SK-N-SH treated with all-trans-retinoic acid at 6 μM for 48 hours (cell line): Measurements from ENCODE around the gene EBF3.

Experiments used
- ATAC-seq: fragments of 200-7000 bp; cut with Tn5 transposase; 3 replicates; pipeline ENCODE4 v1.9.1; 2020; ENCODE audit warnings: mild to moderate bottlenecking, moderate library complexity
- ARNTL ChIP-seq: fragments of 450-650 bp; formaldehyde crosslinking; IDR thresholded peaks from 2 replicates; pipeline ENCODE4 v1.5.0; 2020; ENCODE audit warnings: low read depth, mild to moderate bottlenecking, moderate library complexity, borderline replicate concordance
- BACH2 ChIP-seq: fragments of 250-450 bp; sonication (Bioruptor Pico); IDR thresholded peaks from 2 replicates; pipeline ENCODE4 v1.9.0; 2021; ENCODE audit warnings: mild to moderate bottlenecking, borderline replicate concordance
- CSDC2 ChIP-seq: fragments of 250-450 bp; sonication (Bioruptor Pico); IDR thresholded peaks from 2 replicates; pipeline ENCODE4 v1.5.0; 2020; ENCODE audit warnings: mild to moderate bottlenecking, moderate library complexity
- ESRRG ChIP-seq: fragments of 250-450 bp; sonication (Bioruptor Pico); IDR thresholded peaks from 2 replicates; pipeline ENCODE4 v1.6.1; 2021; ENCODE audit warnings: mild to moderate bottlenecking
- GLIS3 ChIP-seq: fragments of 250-450 bp; sonication (Bioruptor Pico); IDR thresholded peaks from 2 replicates; pipeline ENCODE4 v1.5.0; 2020; ENCODE audit warnings: mild to moderate bottlenecking, moderate library complexity
- ISL1 ChIP-seq: fragments of 250-450 bp; sonication (Bioruptor Pico); IDR thresholded peaks from 2 replicates; pipeline ENCODE4 v2.1.2; 2022; ENCODE audit warnings: mild to moderate bottlenecking, moderate library complexity
- OSR1 ChIP-seq: fragments of 250-450 bp; sonication (Bioruptor Pico); IDR thresholded peaks from 2 replicates; pipeline ENCODE4 v1.8.0; 2022; ENCODE audit warnings: moderate library complexity, mild to moderate bottlenecking, inconsistent platforms
- PPARA ChIP-seq: fragments of 250-450 bp; sonication (Bioruptor Pico); IDR thresholded peaks from 2 replicates; pipeline ENCODE4 v1.5.0; 2020; ENCODE audit warnings: mild to moderate bottlenecking, borderline replicate concordance
- RARB ChIP-seq: fragments of 250-450 bp; sonication (Bioruptor Pico); IDR thresholded peaks from 2 replicates; pipeline ENCODE4 v1.8.0; 2021; ENCODE audit warnings: mild to moderate bottlenecking, moderate library complexity
- SNAI2 ChIP-seq: fragments of 250-450 bp; sonication (Bioruptor Pico); IDR thresholded peaks from 2 replicates; pipeline ENCODE4 v1.5.0; 2020; ENCODE audit warnings: mild to moderate bottlenecking, moderate library complexity
- ZC3H10 ChIP-seq: fragments of 250-450 bp; sonication (Bioruptor Pico); IDR thresholded peaks from 2 replicates; pipeline ENCODE4 v1.5.1; 2021; ENCODE audit warnings: mild to moderate bottlenecking, moderate library complexity
- ZFP3 ChIP-seq: fragments of 250-450 bp; sonication (Bioruptor Pico); IDR thresholded peaks from 2 replicates; pipeline ENCODE4 v1.5.0; 2020; ENCODE audit warnings: mild to moderate bottlenecking, moderate library complexity
- ZNF565 ChIP-seq: fragments of 450-650 bp; formaldehyde crosslinking; conservative IDR thresholded peaks from 2 replicates; pipeline ENCODE4 v1.5.0; 2020; ENCODE audit warnings: low read depth, mild to moderate bottlenecking, moderate library complexity
- ZNF70 ChIP-seq: fragments of 450-650 bp; formaldehyde crosslinking; IDR thresholded peaks from 2 replicates; pipeline ENCODE4 v1.5.0; 2020; ENCODE audit warnings: mild to moderate bottlenecking, moderate library complexity
- ZNF8 ChIP-seq: fragments of 450-650 bp; formaldehyde crosslinking; IDR thresholded peaks from 2 replicates; pipeline ENCODE4 v1.5.0; 2020; ENCODE audit warnings: mild to moderate bottlenecking, moderate library complexity
- TF ChIP-seq, protein P1 (sequence below): fragments of 250-450 bp; sonication (Bioruptor Pico); IDR thresholded peaks from 2 replicates; pipeline ENCODE4 v1.8.0; 2020; ENCODE audit warnings: mild to moderate bottlenecking, moderate library complexity, borderline replicate concordance
- TF ChIP-seq, protein P2 (sequence below): fragments of 250-450 bp; sonication (Bioruptor Pico); IDR thresholded peaks from 2 replicates; pipeline ENCODE4 v1.5.1; 2021; ENCODE audit warnings: mild to moderate bottlenecking, moderate library complexity
- TF ChIP-seq, protein P3 (sequence below): fragments of 250-450 bp; sonication (Bioruptor Pico); IDR thresholded peaks from 2 replicates; pipeline ENCODE4 v1.8.0; 2021; ENCODE audit warnings: low read depth, mild to moderate bottlenecking, moderate library complexity, borderline replicate concordance
- TF ChIP-seq, protein P4 (sequence below): fragments of 250-450 bp; sonication (Bioruptor Pico); IDR thresholded peaks from 2 replicates; pipeline ENCODE4 v1.5.0; 2020; ENCODE audit warnings: mild to moderate bottlenecking, moderate library complexity
- TF ChIP-seq, protein P5 (sequence below): fragments of 250-450 bp; sonication (Bioruptor Pico); IDR thresholded peaks from 2 replicates; pipeline ENCODE4 v1.5.1; 2020; ENCODE audit warnings: low read depth, mild to moderate bottlenecking, moderate library complexity

Gene EBF3

DNA sequence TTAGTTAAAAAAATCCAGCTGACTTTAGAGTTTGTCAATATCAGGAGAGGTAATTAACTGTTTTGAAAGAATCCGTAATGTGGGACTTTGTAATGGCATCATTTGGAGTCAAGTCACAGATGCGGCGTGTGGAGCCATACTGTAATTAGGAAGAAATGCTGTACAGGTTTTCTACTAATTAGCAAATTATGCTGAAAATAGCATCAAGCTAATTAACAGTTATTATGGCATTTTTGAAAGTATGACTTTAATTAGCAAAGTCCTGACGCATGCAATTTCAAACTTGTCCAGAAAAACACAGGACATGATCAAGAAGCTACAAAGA, 68.3 kb downstream of the EBF3 start:
- TF ChIP-seq ZNF70 (no peak), GLIS3 (CRISPR knock-in tag) (no peak), ZC3H10 (CRISPR knock-in tag) (no peak), CSDC2 (CRISPR knock-in tag) (no peak), ESRRG (CRISPR knock-in tag) (no peak), OSR1 (no peak), ZFP3 (CRISPR knock-in tag) (no peak), ZNF565 (CRISPR knock-in tag) (no peak), PPARA (no peak), ISL1 (no peak)
- TF ChIP-seq, protein P1, sequence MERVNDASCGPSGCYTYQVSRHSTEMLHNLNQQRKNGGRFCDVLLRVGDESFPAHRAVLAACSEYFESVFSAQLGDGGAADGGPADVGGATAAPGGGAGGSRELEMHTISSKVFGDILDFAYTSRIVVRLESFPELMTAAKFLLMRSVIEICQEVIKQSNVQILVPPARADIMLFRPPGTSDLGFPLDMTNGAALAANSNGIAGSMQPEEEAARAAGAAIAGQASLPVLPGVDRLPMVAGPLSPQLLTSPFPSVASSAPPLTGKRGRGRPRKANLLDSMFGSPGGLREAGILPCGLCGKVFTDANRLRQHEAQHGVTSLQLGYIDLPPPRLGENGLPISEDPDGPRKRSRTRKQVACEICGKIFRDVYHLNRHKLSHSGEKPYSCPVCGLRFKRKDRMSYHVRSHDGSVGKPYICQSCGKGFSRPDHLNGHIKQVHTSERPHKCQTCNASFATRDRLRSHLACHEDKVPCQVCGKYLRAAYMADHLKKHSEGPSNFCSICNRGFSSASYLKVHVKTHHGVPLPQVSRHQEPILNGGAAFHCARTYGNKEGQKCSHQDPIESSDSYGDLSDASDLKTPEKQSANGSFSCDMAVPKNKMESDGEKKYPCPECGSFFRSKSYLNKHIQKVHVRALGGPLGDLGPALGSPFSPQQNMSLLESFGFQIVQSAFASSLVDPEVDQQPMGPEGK (CRISPR knock-in tag) = no peak
- no peak for ATAC-seq

DNA sequence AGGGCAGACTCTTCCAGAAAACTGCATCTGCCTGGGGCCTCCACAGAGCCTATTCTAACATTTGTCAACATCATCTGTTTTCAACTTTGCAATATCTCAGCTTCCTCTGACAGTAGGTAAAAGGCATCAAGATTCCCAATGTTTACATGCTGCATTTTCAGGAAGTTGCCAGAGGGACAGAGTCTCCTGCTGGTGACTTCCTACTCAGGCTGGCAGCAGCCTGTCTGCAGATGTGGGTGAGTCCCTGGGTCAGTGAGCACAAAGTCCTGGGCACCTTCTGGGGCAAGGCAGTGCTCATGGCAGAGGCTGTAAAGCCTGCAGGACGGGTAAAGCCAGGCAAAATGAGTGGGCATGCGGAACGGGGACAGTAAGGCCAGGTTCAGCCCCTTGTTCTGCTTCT, 69.4 kb downstream of the EBF3 start:
- no peak for ATAC-seq
- no peak for TF ChIP-seq PPARA
- TF ChIP-seq BACH2 (CRISPR knock-in tag) = no peak
- no peak for TF ChIP-seq ARNTL (CRISPR knock-in tag)
- TF ChIP-seq, protein P2, sequence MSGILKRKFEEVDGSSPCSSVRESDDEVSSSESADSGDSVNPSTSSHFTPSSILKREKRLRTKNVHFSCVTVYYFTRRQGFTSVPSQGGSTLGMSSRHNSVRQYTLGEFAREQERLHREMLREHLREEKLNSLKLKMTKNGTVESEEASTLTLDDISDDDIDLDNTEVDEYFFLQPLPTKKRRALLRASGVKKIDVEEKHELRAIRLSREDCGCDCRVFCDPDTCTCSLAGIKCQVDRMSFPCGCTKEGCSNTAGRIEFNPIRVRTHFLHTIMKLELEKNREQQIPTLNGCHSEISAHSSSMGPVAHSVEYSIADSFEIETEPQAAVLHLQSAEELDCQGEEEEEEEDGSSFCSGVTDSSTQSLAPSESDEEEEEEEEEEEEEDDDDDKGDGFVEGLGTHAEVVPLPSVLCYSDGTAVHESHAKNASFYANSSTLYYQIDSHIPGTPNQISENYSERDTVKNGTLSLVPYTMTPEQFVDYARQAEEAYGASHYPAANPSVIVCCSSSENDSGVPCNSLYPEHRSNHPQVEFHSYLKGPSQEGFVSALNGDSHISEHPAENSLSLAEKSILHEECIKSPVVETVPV (CRISPR knock-in tag) = no peak
- TF ChIP-seq ZNF8 (CRISPR knock-in tag) = no peak
- TF ChIP-seq ZNF70 = no peak
- TF ChIP-seq, protein P3, sequence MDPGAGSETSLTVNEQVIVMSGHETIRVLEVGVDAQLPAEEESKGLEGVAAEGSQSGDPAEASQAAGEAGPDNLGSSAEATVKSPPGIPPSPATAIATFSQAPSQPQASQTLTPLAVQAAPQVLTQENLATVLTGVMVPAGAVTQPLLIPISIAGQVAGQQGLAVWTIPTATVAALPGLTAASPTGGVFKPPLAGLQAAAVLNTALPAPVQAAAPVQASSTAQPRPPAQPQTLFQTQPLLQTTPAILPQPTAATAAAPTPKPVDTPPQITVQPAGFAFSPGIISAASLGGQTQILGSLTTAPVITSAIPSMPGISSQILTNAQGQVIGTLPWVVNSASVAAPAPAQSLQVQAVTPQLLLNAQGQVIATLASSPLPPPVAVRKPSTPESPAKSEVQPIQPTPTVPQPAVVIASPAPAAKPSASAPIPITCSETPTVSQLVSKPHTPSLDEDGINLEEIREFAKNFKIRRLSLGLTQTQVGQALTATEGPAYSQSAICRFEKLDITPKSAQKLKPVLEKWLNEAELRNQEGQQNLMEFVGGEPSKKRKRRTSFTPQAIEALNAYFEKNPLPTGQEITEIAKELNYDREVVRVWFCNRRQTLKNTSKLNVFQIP (CRISPR knock-in tag) = no peak
- TF ChIP-seq SNAI2 (CRISPR knock-in tag) = no peak
- TF ChIP-seq CSDC2 (CRISPR knock-in tag) = no peak
- no peak for TF ChIP-seq ISL1
- no peak for TF ChIP-seq GLIS3 (CRISPR knock-in tag)
- TF ChIP-seq, protein P4, sequence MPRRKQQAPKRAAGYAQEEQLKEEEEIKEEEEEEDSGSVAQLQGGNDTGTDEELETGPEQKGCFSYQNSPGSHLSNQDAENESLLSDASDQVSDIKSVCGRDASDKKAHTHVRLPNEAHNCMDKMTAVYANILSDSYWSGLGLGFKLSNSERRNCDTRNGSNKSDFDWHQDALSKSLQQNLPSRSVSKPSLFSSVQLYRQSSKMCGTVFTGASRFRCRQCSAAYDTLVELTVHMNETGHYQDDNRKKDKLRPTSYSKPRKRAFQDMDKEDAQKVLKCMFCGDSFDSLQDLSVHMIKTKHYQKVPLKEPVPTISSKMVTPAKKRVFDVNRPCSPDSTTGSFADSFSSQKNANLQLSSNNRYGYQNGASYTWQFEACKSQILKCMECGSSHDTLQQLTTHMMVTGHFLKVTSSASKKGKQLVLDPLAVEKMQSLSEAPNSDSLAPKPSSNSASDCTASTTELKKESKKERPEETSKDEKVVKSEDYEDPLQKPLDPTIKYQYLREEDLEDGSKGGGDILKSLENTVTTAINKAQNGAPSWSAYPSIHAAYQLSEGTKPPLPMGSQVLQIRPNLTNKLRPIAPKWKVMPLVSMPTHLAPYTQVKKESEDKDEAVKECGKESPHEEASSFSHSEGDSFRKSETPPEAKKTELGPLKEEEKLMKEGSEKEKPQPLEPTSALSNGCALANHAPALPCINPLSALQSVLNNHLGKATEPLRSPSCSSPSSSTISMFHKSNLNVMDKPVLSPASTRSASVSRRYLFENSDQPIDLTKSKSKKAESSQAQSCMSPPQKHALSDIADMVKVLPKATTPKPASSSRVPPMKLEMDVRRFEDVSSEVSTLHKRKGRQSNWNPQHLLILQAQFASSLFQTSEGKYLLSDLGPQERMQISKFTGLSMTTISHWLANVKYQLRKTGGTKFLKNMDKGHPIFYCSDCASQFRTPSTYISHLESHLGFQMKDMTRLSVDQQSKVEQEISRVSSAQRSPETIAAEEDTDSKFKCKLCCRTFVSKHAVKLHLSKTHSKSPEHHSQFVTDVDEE (CRISPR knock-in tag) = no peak
- TF ChIP-seq RARB = no peak

DNA sequence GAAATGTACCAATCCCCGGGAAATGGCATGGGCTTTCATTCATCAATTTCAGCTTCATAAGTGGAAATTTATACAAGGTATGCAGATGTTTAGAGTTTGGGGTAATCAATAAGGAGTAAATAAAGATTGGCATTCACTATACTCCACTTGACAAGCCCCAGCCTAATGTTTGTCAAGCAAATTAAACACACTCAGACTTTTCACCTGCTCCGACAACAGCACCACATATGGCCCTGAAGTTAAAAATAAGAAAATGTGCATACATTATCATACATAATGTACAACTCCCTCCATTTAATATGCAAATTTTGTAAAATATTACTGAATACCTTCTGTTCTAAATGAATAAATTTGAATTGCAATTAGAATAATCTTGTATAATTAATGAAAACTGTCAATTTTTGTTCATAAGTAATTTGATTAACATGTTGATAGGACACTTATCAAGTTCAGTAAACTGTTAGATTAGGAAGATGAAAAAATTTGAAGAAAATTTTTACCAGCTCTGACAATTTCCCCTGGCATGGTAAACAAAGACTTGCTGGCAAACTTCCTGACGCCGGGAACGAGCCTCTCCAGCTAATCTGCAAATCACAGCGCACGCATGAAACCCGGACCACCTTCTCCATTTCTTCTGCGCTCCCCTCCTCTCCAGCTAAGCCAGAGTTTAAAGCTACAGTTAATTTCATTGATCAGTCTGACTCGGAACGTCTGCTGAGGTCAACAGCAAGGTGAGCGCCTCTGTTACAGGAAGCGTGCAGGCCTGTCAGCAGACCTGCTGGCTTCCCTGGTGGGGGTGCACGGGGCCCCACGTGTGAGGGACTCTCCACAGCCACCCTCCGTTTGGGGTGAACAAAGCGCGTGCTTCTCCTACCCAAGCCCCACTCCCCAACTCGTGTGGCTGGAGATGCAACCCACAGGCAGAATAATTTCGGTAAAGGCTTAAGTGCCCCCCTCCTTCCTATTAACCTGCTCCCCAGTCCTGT, 70.7 kb downstream of the EBF3 start:
- ATAC-seq = no peak
- TF ChIP-seq, protein P4 (CRISPR knock-in tag) = no peak
- TF ChIP-seq, protein P5, sequence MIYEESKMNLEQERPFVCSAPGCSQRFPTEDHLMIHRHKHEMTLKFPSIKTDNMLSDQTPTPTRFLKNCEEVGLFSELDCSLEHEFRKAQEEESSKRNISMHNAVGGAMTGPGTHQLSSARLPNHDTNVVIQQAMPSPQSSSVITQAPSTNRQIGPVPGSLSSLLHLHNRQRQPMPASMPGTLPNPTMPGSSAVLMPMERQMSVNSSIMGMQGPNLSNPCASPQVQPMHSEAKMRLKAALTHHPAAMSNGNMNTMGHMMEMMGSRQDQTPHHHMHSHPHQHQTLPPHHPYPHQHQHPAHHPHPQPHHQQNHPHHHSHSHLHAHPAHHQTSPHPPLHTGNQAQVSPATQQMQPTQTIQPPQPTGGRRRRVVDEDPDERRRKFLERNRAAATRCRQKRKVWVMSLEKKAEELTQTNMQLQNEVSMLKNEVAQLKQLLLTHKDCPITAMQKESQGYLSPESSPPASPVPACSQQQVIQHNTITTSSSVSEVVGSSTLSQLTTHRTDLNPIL = no peak
- TF ChIP-seq CSDC2 (CRISPR knock-in tag) (no peak), OSR1 (no peak), SNAI2 (CRISPR knock-in tag) (no peak), ARNTL (CRISPR knock-in tag) (no peak), ZNF565 (CRISPR knock-in tag) (no peak), ISL1 (no peak), RARB (no peak)
- TF ChIP-seq, protein P1 (CRISPR knock-in tag) = no peak
- TF ChIP-seq, protein P3 (CRISPR knock-in tag) = no peak
